Stimulated activated CD8-positive, alpha-beta memory T cell treated with anti-CD3 and anti-CD28 coated beads, Interleukin-7, amount 100 ng/mL, for 24 hours (primary cell): ENCODE results near the gene NLGN2.

ENCODE experiments used
- DNase-seq: peaks from one replicate; pipeline ENCODE4 v3.0.0-alpha.2; 2020; ENCODE audit warnings: low read depth

NLGN2 gene

DNA sequence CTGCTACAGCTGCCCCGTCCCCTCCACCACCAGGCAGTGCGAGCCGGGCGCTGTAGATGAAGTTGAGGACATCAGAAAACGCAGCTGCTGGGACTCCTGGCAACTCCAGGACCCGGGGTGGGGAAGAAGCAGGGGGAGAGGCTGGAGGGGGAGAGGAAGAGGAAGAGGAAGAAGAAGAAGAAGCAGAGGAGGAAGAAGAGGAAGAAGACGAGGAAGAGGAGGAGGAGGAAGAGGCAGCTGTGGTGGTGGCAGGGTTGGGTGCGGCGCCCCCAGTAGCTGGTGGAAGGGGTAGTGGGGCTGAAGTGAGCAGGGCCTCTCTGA, 58.6 kb downstream of the NLGN2 start:
- DNase-seq, result no peak

DNA sequence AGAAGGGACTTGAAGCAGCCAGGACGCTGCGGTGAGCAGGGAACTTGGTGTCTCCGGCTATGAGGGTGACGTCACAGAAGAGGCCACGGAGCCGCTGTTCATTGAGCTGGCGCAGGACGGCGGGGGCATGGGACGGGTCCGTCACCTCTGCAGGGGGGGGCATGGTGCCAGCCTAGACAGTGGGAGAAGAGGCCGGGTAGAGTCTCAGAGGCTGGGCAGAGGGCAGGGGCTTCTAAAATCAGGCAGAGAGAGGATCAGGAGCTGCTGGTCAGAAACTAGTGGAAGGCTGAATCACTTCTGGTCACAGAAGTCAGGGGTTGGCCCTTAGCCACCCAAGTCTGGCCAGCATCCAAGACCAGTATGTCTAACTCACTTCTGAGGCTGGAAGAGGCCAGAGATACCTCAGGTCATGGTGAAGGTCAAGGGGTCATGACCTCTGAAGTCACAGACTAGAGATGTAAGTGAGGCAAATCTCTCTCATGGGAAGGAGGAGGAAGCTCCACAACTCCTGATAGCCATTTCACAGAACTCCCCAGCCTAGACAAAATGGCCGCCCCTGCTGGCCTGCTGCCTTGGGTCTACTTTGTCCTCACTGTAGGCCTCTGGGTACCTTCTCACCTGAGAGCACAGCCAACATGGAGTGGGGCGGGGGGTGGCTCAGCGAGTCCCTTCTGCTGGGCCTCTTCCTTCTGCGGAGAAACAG, 59.1 kb downstream of the NLGN2 start:
- no peak for DNase-seq

DNA sequence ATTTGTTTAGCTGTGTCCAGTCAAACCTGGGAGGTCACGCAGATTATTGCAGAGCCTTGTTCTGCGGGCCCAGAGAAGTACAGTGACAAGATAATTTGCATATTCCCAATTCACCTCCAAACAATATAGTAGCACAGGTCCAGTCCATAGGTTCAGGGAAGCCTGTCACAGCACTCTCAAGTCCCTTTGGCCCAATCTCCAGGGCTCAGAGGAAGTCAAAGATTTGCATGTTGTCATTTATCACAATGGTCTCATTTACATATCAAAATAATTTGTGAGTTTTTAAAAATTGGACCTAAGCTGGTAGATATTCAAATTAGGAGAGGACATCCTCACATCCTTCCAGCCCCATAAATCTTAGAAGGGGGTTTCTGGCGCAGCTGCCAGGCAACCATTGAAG, 59.9 kb downstream of the NLGN2 start:
- DNase-seq, result no peak

DNA sequence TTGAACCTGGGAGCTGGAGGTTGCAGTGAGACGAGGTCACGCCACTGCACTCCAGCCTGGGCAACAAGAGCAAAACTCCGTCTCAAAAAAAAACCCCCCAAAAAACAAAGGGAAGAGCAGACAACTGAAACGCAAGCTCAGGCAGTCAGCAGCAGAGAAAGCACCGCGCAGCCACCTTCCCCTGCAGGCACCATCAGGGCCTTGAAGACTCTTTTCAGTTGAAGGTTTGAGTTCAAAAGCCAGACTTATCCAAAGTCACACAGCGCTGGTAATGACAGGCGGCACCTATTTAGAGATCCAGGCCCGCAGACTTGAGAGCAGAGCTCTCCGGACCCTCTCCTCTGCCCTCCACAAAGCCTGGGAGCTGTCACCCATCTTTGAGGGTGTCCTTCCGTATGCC, 60.6 kb downstream of the NLGN2 start:
- DNase-seq, result no peak

DNA sequence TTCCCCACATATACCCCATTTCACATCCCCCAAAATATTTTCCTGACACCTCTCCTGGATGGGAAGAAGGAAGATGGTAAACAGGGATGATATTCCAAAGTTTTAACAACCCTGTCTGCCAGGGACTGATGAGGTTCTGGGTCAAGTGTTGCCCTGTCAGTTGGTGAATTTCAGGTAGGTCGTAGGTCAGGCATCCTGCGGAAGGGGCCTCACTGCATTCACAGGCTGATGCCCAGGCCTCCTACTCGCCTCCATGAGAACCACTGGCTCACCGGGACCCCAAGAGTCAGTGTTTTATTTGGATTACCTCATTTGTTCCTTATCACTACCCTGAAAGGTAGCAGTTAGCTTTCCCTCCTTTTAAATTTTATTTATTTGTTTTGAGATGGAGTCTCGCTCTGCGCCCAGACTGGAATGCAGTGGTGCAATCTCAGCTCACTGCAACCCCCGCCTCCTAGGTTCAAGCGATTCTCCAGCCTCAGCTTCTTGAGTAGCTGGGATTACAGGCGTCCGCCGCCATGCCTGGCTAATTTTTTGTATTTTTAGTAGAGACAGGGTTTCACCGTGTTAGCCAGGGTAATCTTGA, 61.3 kb downstream of the NLGN2 start:
- no peak for DNase-seq
